ENCODE data around the gene PPP6R2.
"Not testable (repeated sequence)": the region's sequence is repeated elsewhere in the genome, so short reads cannot be mapped to it uniquely, and the experiment has no call there.

PPP6R2 gene

DNA sequence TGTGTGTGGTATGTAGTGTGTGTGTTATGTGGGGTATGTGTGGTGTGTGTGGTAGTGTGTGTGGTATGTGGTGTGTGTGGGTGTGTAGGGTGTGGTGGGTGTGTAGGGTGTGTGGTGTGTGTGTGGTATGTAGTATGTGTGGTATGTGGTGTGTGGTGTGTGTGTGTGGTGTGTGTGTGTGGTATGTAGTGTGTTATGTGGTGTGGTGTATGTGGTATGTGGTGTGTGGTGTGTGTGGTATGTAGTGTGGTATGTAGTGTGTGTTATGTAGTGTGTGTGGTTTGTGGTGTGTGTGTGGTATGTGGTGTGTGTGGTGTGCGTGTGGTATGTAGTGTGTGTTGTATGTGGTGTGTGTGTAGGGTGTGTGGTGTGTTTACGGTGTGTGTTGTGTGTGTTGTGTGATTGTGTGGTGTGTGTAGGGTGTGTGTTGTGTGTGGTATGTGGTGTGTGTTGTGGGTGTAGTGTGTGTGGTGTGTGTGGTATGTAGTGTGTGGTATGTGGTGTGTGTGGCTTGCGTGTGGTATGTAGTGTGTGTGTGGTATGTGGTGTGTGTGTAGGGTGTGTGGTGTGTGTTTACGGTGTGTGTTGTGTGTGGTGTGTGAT, 4.2 kb upstream of the PPP6R2 start:
- no peak for DNase-seq (ENCODE audit: extremely low read depth in 1 of 2, low read depth in 1 of 2)

DNA sequence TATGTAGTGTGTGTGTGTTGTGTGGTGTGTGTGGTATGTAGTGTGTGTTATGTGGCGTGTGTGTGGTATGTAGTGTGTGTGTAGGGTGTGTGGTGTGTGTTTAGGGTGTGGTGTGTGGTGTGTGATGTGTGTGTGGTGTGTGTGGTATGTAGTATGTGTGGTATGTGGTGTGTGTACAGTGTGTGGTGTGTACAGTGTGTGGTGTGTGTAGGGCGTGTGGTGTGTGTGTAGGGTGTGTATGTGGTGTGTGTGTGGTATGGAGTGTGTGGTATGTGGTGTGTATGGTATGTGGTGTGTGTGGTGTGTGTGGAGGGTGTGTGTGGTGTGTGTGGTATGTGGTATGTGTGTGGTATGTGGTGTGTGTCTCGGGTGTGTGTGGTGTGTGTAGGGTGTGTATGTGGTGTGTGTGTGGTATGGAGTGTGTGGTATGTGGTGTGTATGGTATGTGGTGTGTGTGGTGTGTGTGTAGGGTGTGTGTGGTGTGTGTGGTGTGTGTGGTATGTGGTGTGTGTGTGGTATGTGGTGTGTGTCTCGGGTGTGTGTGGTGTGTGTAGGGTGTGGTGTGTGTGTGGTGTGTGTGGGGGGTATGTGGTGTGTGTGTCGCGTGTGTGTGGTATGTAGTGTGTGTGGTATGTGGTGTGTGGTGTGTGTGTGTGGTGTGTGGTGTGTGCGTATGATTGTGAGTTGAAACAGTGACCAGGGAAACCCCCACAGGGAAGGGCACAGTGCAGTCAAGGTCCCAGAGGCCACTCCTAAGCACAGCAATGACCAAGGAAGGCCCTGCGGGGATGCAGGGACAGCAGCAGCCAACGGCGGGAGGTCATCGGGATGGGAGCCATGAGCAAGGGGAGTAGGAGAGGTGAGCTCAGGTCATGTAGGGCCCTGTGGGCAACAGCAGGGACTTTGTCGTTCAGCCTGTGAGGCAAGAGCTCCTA, 2.9 kb upstream of the PPP6R2 start:
- no peak for DNase-seq (ENCODE audit: extremely low read depth in 1 of 2, low read depth in 1 of 2)

GRCh38 chr22:50341977-50342650, 1.0 kb upstream of the PPP6R2 start:
- DNase-seq (ENCODE audit: extremely low read depth in 1 of 2, low read depth in 1 of 2), result peak; percentile 68 to 85

DNA sequence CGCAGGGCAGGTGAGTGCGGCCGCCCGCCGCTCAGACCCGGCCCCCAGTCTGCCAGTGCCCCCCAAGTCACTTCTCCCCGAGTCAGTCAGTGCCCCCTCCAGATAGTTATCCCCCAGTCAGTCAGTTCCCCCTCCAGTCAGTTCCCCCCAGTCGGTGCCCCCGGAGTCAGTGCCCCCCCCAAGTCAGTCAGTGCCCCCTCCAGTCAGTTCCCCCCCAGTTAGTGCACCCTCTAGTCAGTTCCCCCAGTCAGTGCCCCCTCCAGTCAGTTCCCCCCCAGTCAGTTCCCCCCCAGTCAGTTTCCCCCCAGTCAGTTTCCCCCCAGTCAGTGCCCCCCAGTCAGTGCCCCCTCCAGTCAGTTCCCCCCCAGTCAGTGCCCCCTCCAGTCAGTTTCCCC, 411 bp downstream of the PPP6R2 start:
- DNase-seq (ENCODE audit: extremely low read depth in 1 of 2, low read depth in 1 of 2), result no peak

DNA sequence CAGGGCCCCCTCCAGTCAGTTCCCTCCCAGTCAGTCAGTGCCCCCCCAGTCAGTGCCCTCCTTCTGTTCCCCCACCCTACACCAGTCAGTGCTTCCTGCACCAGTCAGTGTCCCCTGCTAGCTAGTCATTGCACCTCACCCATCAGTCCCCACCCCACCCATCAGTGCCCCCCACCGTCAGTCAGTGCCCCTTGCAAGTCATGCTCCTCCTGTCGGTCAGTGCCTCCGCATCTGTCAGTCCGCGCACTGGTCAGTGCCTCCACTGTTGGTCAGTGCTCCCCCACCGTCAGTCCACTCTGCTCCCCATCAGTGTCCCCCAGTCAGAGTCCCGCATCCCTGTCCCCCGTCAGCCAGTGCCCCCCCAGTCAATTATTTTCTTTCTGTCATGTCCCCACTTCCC, 3.3 kb downstream of the PPP6R2 start:
- no peak for DNase-seq (ENCODE audit: extremely low read depth in 1 of 2, low read depth in 1 of 2)

- DNase-seq (ENCODE audit: extremely low read depth in 1 of 2, low read depth in 1 of 2), result no peak
Observed at GRCh38 chr22:50347157-50347556, 4.0 kb downstream of the PPP6R2 start.

GRCh38 chr22:50348058-50348457, 4.9 kb downstream of the PPP6R2 start:
- no peak for DNase-seq (ENCODE audit: extremely low read depth in 1 of 2, low read depth in 1 of 2)

DNA sequence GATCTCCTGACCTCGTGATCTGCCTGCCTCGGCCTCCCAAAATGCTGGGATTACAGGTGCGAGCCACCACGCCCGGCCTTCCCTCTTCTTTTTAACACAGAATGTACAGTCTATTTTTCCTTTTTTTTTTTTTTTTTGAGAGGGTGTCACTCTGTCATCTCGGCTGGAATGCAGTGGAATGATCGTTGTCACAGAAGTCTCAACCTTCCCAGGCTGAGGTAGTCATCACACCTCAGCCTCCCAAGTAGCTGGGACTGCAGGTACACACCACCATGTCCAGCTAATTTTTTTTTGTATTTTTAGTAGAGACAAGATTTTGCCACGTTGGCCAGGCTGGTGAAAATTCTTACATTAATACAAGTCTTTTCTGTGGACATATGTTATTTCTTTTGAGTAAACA, 13.1 kb downstream of the PPP6R2 start:
- DNase-seq (ENCODE audit: extremely low read depth in 1 of 2, low read depth in 1 of 2), result no peak

GRCh38 chr22:50357222-50357621, 14.1 kb downstream of the PPP6R2 start:
- DNase-seq (ENCODE audit: extremely low read depth in 1 of 2, low read depth in 1 of 2), result no peak

GRCh38 chr22:50357756-50358155, 14.6 kb downstream of the PPP6R2 start:
- DNase-seq (ENCODE audit: extremely low read depth in 1 of 2, low read depth in 1 of 2), result no peak

DNA sequence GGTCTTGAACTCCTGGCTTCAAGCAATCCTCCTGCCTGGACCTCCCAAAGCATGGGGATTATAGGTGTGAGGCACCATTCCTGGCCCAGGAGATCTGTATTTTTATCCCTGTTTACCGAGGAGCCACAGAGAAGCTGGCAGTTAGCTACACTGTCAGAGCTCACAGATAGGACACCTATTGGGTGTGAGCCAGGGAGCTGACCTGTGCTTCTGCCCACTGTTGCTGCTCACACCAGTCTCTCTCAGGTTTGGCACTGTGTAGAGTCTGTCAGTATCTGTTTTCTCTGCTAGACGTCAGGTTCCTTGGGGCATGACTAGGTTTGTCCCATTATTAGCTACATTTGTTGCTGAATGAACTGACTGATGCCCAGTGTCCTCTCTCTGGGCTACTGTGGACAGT, 17.5 kb downstream of the PPP6R2 start:
- no peak for DNase-seq (ENCODE audit: extremely low read depth in 1 of 2, low read depth in 1 of 2)

GRCh38 chr22:50361222-50361621, 18.1 kb downstream of the PPP6R2 start:
- no peak for DNase-seq (ENCODE audit: extremely low read depth in 1 of 2, low read depth in 1 of 2)

DNA sequence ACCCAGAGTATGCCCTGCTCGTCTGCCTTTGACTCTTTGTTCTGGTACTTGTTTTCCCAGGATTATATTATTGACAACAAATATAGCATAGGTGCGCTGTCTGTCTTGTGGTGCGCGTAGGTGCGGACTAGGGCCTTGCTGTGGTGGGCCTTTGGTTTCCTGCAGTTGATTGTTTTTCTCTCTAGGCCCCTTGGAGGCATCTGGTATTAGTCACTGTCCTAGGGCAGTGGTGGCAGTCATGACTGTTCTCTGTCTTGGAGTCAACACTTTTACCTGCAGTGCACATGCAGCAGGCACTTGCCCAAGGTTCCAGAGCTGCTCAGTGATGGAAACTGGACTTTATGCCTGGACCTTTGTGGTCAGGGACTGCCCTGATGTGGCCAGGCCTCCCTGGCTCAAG, 18.6 kb downstream of the PPP6R2 start:
- no peak for DNase-seq (ENCODE audit: extremely low read depth in 1 of 2, low read depth in 1 of 2)

DNA sequence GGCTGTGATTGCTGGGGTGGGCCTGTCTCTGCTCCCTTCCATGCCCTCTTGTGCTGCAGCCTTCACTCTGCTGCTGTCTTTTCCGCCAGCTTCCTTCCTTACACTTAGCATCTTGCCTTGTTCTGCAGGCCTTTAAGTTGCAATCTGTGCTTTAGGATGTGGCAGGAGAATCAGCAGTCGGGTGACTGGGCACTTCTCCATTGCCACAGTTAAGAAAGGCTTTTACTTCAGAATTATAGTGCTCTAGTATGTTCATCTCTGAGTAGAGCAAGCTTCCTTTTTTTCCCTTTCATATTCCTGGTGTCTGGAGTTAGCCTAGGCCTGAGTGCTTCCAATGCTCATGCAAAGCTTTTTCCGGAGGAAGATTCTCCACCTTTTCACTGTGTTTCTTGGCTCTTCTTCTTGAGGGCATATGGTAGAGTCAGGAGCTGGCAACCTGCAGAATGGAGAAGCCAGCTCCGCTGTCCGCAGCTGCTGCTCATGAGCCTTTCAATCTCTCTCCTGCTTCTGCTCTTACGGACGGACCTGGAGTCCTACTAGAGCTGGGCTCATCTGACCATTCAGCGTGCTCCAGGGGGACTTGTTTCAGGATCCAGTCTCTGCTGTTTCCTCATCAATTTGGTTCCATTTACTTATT, 20.2 kb downstream of the PPP6R2 start:
- no peak for DNase-seq (ENCODE audit: extremely low read depth in 1 of 2, low read depth in 1 of 2)

DNA sequence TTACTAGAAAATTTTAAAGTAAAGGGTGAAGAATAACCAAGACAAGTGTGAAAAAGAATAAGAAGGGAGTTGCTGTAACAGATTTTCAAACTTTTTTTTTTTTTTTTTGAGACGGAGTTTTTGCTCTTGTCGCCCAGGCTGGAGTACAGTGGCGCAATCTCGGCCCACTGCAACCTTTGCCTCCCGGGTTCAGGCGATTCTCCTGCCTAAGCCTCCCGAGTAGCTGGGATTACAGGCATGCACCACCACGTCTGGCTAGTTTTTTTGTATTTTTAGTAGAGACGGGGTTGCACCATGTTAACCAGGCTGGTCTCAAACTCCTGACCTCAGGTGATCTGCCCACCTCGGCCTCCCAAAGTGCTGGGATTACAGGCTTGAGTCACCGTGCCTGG, 20.7 kb downstream of the PPP6R2 start:
- not testable (repeated sequence) for DNase-seq (ENCODE audit: extremely low read depth in 1 of 2, low read depth in 1 of 2)

DNA sequence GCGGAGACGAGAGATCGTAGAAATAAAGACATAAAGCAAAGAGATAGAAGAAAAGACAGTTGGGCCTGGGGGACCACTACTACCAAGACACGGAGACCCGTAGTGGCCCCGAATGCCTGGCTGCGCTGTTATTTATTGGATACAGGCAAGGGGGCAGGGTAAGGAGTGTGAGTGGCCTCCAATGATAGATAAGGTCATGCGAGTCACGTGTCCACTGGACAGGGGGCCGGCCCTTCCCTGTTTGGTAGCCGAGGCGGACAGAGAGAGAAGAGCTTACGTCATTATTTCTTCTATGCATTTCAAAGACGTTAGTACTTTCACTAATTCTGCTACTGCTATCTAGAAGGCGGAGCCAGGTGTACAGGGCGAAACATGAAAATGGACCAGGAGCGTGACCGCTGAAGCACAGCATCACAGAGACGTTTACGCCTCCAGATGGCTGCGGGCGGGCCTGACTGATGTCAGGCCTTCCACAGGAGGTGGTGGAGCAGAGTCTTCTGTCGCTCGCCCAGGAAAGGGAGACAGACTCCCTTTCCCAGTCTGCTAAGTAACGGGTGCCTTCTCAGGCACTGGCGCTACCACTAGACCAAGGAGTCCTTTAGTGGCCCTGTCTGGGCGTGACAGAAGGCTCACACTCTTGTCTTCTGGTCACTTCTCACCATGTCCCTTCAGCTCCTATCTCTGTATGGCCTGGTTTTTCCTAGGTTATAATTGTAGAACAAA, 24.8 kb downstream of the PPP6R2 start:
- no peak for DNase-seq (ENCODE audit: extremely low read depth in 1 of 2, low read depth in 1 of 2)

GRCh38 chr22:50371101-50371648, 28.0 kb downstream of the PPP6R2 start:
- no peak for DNase-seq (ENCODE audit: extremely low read depth in 1 of 2, low read depth in 1 of 2)

DNA sequence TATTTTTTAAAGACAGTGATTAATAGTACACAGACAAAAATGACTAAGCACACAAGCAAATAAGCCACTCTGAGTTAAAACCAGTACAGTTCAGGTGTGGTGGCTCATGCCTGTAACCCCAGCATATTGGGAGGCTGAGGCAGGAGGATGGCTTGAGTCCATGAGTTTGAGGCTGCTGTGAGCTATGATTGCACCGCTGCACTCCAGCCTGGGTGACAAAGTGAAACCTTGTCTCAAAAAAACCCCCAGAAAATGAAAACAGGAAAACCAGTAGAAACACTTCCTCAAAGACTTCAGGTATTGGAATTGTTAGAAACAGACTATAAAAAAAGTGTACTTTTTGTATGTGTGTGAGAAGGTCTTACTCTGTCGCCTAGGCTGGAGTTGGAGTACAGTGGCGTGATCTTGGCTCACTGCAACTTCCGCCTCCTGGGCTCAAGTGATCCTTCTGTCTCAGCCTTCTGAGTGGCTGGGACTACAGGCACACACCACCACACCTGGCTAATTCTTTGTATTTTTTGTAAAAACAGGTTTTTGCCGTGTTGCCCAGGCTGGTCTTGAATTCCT, 33.0 kb downstream of the PPP6R2 start:
- no peak for DNase-seq (ENCODE audit: extremely low read depth in 1 of 2, low read depth in 1 of 2)

DNA sequence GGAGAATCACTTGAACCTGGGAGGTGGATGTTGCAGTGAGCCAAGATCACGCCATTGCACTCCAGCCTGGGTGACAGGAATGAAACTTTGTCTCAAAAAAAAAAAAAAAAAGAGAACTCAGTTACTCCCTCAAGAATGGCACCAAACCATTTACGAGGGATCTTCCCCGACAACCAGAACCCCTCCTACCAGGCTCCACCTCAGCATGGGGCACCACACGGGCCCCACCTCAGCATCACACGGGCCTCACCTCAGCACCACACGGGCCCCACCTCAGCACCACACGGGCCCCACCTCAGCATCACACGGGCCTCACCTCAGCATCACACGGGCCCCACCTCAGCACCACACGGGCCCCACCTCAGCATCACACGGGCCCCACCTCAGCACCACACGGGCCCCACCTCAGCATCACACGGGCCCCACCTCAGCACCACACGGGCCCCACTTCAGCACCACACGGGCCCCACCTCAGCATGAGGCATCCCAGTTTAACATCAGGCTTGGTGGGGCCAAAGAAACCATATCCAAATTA, 38.0 kb downstream of the PPP6R2 start:
- DNase-seq (ENCODE audit: extremely low read depth in 1 of 2, low read depth in 1 of 2), result not testable (repeated sequence)
